Measurements from ENCODE around the gene SLC7A11. TPM values are rescaled to one million over a fixed set of nuclear protein-coding genes. Genes with fewer than 3 reads are reported as not detected.
"Not testable (repeated sequence)": the region's sequence is repeated elsewhere in the genome, so short reads cannot be mapped to it uniquely, and the experiment has no call there.

SLC7A11 gene
- total RNA-seq, 4 donors from 2014 or later: 6.2 to 39.8 (median 8.8) TPM

GRCh38 chr4:138218976-138219375, 23.2 kb downstream of the SLC7A11 start:
- no peak for DNase-seq
- Histone ChIP-seq H3K27ac (no peak overlapping the region), H3K36me3 (no peaks in the 10 kb centered on the region), H3K4me1 (peaks cover 10% of the 10 kb centered on the region in 2 donors), H3K27me3 (no peaks in the 10 kb centered on the region), H3K9me3 (no peaks in the 10 kb centered on the region), H3K4me3 (replicated peaks in 1 of 3) (no peak overlapping the region)
- intact Hi-C loops (cut with DNase I): no loop called here
- WGBS, 2 donors: 78 to 79% methylated on average over 5 of the region's 5 CpGs
- no peak for TF ChIP-seq POLR2A (IDR thresholded peaks at IDR 0.05)
- TF ChIP-seq, protein P1, sequence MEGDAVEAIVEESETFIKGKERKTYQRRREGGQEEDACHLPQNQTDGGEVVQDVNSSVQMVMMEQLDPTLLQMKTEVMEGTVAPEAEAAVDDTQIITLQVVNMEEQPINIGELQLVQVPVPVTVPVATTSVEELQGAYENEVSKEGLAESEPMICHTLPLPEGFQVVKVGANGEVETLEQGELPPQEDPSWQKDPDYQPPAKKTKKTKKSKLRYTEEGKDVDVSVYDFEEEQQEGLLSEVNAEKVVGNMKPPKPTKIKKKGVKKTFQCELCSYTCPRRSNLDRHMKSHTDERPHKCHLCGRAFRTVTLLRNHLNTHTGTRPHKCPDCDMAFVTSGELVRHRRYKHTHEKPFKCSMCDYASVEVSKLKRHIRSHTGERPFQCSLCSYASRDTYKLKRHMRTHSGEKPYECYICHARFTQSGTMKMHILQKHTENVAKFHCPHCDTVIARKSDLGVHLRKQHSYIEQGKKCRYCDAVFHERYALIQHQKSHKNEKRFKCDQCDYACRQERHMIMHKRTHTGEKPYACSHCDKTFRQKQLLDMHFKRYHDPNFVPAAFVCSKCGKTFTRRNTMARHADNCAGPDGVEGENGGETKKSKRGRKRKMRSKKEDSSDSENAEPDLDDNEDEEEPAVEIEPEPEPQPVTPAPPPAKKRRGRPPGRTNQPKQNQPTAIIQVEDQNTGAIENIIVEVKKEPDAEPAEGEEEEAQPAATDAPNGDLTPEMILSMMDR (IDR thresholded peaks at IDR 0.05): no peak

DNA sequence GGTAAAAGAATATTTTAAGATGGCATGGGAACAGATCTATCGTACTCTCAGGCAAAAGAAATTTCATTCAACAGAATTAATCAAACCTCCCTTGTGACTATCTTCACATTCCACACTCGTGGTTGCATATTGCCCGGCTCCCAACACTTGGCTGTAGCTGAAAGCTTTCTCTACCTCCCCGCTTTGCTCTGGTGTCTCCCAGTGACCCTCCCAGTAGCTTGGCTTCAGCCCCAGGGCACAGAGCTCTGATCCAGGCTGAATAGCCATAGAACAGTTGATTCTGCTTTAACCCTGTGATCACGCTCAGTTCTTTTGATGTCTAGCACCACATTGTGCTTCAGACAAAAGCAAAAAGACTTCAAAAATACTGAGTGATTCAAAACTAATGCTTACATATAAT, 24.6 kb downstream of the SLC7A11 start:
- no peaks in the 10 kb centered on the region for H3K9me3 ChIP-seq
- intact Hi-C loops (cut with DNase I): no loop called here
- H3K27me3 ChIP-seq: no peaks in the 10 kb centered on the region
- H3K36me3 ChIP-seq: no peaks in the 10 kb centered on the region
- H3K4me3 ChIP-seq (replicated peaks in 1 of 3): no peak overlapping the region
- WGBS, 2 donors: 89 to 92% methylated on average over 5 of the region's 5 CpGs
- no peak overlapping the region for H3K27ac ChIP-seq
- TF ChIP-seq, protein P1 (IDR thresholded peaks at IDR 0.05): no peak
- TF ChIP-seq POLR2A (IDR thresholded peaks at IDR 0.05): no peak
- DNase-seq: no peak
- H3K4me1 ChIP-seq: peaks cover 10% of the 10 kb centered on the region in 2 donors

DNA sequence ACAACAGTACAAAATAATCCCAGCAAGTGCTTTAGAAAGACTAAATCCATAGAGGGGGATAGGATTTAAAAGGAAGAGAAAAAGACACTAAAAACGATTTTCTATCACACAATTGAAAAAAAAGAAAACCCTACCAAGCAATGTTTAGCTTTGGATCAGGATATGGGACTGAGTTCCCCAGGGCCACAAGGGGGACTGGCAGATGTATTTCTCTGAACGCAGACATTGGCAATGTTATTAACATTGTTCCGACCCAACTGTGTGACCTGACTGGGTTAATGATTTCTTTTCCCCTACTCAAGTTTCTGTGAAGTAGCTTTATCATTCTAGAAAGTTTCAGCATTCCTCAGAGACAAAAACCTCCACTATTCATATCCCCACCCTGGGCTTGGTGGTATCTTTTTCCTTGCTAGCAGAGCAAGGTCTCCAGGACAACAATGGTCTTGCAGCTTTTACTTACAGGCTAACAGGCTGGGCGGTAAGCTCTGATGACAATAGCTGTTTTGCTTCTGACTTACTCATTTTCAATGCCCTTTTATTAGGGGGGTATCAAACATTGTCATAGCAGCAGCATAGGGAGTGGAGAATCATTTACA, 25.8 kb downstream of the SLC7A11 start:
- WGBS, 2 donors: 75 to 77% methylated on average over 4 of the region's 4 CpGs
- H3K4me1 ChIP-seq: no peaks in the 10 kb centered on the region
- intact Hi-C loops (cut with DNase I): no loop called here
- no peaks in the 10 kb centered on the region for H3K27me3 ChIP-seq
- no peak for DNase-seq
- H3K4me3 ChIP-seq (replicated peaks in 1 of 3): no peak overlapping the region
- H3K27ac ChIP-seq: no peak overlapping the region
- no peak for TF ChIP-seq POLR2A (IDR thresholded peaks at IDR 0.05)
- TF ChIP-seq, protein P1 (IDR thresholded peaks at IDR 0.05): no peak
- H3K9me3 ChIP-seq: no peaks in the 10 kb centered on the region
- no peaks in the 10 kb centered on the region for H3K36me3 ChIP-seq

DNA sequence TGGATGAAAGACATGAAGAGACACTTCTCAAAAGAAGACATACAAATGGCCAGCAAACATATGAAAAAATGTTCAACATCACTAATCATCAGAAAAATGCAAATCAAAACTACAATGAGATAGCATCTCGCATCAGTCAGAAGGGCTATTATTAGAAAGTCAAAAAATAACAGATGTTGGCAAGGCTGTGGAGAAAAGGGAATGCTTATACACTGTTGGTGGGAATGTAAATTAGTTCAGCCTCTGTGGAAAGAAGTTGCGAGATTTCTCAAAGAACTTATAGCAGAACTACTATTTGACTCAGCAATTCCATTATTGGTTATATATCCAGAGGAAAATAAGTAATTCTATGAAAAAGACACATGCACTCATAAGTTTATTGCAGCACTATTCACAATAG, 31.6 kb downstream of the SLC7A11 start:
- H3K4me3 ChIP-seq (replicated peaks in 1 of 3); H3K27ac ChIP-seq; H3K36me3 ChIP-seq; H3K9me3 ChIP-seq; intact Hi-C loops (cut with DNase I); H3K4me1 ChIP-seq; DNase-seq; H3K27me3 ChIP-seq: not testable (repeated sequence)
- WGBS, 2 donors: 77 to 82% methylated on average over 2 of the region's 2 CpGs

DNA sequence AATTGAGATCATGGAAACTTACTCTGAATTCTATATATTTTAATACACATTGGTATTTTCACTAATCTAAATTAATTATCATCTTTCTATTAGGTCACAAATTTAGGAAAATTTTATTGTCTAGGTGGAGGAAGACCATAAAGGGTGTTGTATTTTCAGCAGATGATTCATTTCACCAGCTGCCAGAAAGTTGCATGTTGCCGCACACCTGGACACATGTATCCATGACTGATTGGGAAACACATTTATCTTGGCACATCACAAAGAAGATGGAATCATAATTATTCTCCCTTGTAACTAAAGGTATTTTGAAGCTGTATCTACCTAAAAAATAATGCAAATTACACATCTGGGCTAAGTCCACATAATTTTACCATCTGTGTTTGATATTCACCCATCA, 33.1 kb downstream of the SLC7A11 start:
- Histone ChIP-seq H3K27me3 (no peaks in the 10 kb centered on the region), H3K36me3 (no peaks in the 10 kb centered on the region), H3K27ac (no peak overlapping the region), H3K4me1 (no peaks in the 10 kb centered on the region), H3K4me3 (replicated peaks in 1 of 3) (no peak overlapping the region), H3K9me3 (no peaks in the 10 kb centered on the region)
- WGBS, 2 donors: 96 to 100% methylated on average over 1 of the region's 1 CpG
- intact Hi-C loops (cut with DNase I): no loop called here
- no peak for TF ChIP-seq POLR2A (IDR thresholded peaks at IDR 0.05)
- TF ChIP-seq, protein P1 (IDR thresholded peaks at IDR 0.05): no peak
- no peak for DNase-seq

Data from thyroid gland (tissue), 4 donors.